GM23338 (cell line): ENCODE results near the gene LARGE1.

Experiments used
- CTCF ChIP-seq, 2 experiments: fragments of 200-600 bp in 1 of 2; sonication (generic) in 1 of 2; conservative IDR thresholded peaks; 2 replicates each; pipeline versions ENCODE4 v1.5.1 to v1.6.1; 2016 to 2017; ENCODE audit warnings: antibody characterized with exemption in 2 of 2, low read depth in 2 of 2, mild to moderate bottlenecking in 2 of 2, moderate library complexity in 1 of 2
- EZH2 ChIP-seq: fragments of 200-600 bp; sonication (generic); IDR thresholded peaks from one replicate; pipeline ENCODE4 v1.8.0; 2017; ENCODE audit warnings: antibody characterized with exemption, mild to moderate bottlenecking, low read depth; ENCODE audit not compliant: unreplicated experiment
- POLR2AphosphoS5 ChIP-seq: IDR thresholded peaks from 2 replicates; pipeline ENCODE4 v1.6.1; 2016; ENCODE audit warnings: antibody characterized with exemption, low read depth

- TF ChIP-seq POLR2AphosphoS5 (no peak), EZH2 (no peak), CTCF (conservative IDR thresholded peaks at IDR 0.05; ENCODE audit: low read depth in 2 of 2) (no peak)
These were observed 72.0 kb downstream of the LARGE1 start for GRCh38 chr22:33848251-33848650.
